NB4 (cell line): Measurements from ENCODE around the gene CHTOP.

Experiments
- DNase-seq: peaks from one replicate; pipeline ENCODE4 v3.0.0; 2010; ENCODE audit warnings: low read depth
- H3K4me3 ChIP-seq: one replicate; pipeline ENCODE4 v1.5.1; 2011; ENCODE audit warnings: mild to moderate bottlenecking, low read depth, low read length, moderate library complexity
- CTCF ChIP-seq: IDR thresholded peaks from one replicate; pipeline ENCODE4 v1.5.1; 2012; ENCODE audit warnings: low read depth, low read length
- MAX ChIP-seq: IDR thresholded peaks from 2 replicates; pipeline ENCODE4 v1.6.1; 2011; ENCODE audit warnings: low read depth, low read length
- MYC ChIP-seq: IDR thresholded peaks from 2 replicates; pipeline ENCODE4 v1.6.1; 2011; ENCODE audit warnings: low read depth, low read length
- POLR2A ChIP-seq: IDR thresholded peaks from 2 replicates; pipeline ENCODE4 v1.6.1; 2011; ENCODE audit warnings: mild to moderate bottlenecking; ENCODE audit not compliant: insufficient read length; ENCODE audit errors: extremely low read depth

The CHTOP gene

GRCh38 chr1:153693466-153693865 is 59.6 kb downstream of the CHTOP start:
- DNase-seq = no peak
- TF ChIP-seq MYC (no peak), POLR2A (no peak), MAX (no peak), CTCF (no peak)
- no peak overlapping the region for H3K4me3 ChIP-seq
